HepG2 (cell line): ENCODE data around the gene BCAS4. TPM values are rescaled to one million over a fixed set of nuclear protein-coding genes. Genes with fewer than 3 reads are reported as not detected.
A peak's percentile ranks its signal among the peaks of the same experiment; 100 is the strongest.

ENCODE experiments used
- ATM ChIP-seq: fragments of 450-650 bp; IDR thresholded peaks from 2 replicates; pipeline ENCODE4 v1.7.1; 2017; ENCODE audit warnings: mild to moderate bottlenecking, borderline replicate concordance
- HNRNPL ChIP-seq: fragments of 200-400 bp; formaldehyde crosslinking; IDR thresholded peaks from 2 replicates; pipeline ENCODE4 v1.6.1; 2017; ENCODE audit warnings: mild to moderate bottlenecking, low read depth, low read length
- KLF12 ChIP-seq: sonication (generic); formaldehyde crosslinking; IDR thresholded peaks from 2 replicates; pipeline ENCODE4 v1.4.0; 2020; ENCODE audit warnings: missing genetic modification reagents, borderline replicate concordance
- MBNL3 ChIP-seq: fragments of 250-450 bp; sonication (Bioruptor Pico); conservative IDR thresholded peaks from 2 replicates; pipeline ENCODE4 v1.8.0; 2022; ENCODE audit warnings: mild to moderate bottlenecking, inconsistent platforms
- MED13 ChIP-seq: sonication (generic); formaldehyde crosslinking; IDR thresholded peaks from 2 replicates; pipeline ENCODE4 v1.5.0; 2020; ENCODE audit warnings: missing genetic modification reagents
- MED8 ChIP-seq: sonication (generic); formaldehyde crosslinking; IDR thresholded peaks from 2 replicates; pipeline ENCODE4 v1.8.1; 2023; ENCODE audit warnings: mild to moderate bottlenecking, missing genetic modification reagents; ENCODE audit not compliant: insufficient replicate concordance
- NPAS2 ChIP-seq: sonication (generic); formaldehyde crosslinking; IDR thresholded peaks from 2 replicates; pipeline ENCODE4 v1.8.0; 2022; ENCODE audit warnings: mild to moderate bottlenecking, missing genetic modification reagents, borderline replicate concordance
- NR2F1 ChIP-seq, 2 experiments: fragments of 450-650 bp in 1 of 2; formaldehyde crosslinking in 1 of 2; IDR thresholded peaks; 2 replicates each; pipeline versions ENCODE4 v1.5.0 to v1.6.1; 2016 to 2020; ENCODE audit warnings: mild to moderate bottlenecking in 1 of 2, missing compliant biosample characterization in 1 of 2, missing genetic modification reagents in 1 of 2, moderate library complexity in 1 of 2
- RFXAP ChIP-seq: sonication (generic); formaldehyde crosslinking; IDR thresholded peaks from 2 replicates; pipeline ENCODE4 v1.4.0; 2020; ENCODE audit warnings: missing genetic modification reagents, borderline replicate concordance
- SAFB2 ChIP-seq: sonication (generic); formaldehyde crosslinking; IDR thresholded peaks from 2 replicates; pipeline ENCODE4 v1.5.1; 2020; ENCODE audit warnings: missing genetic modification reagents, low read depth, mild to moderate bottlenecking, borderline replicate concordance
- SOX6 ChIP-seq, 2 experiments: fragments of 450-650 bp in 1 of 2; sonication (generic) in 1 of 2; formaldehyde crosslinking in 1 of 2; IDR thresholded peaks; 2 replicates each; pipeline versions ENCODE4 v1.4.0 to v1.6.1; 2017 to 2020; ENCODE audit warnings: antibody characterized with exemption in 1 of 2, mild to moderate bottlenecking in 1 of 2, missing genetic modification reagents in 1 of 2
- TAF15 ChIP-seq: fragments of 200-400 bp; formaldehyde crosslinking; IDR thresholded peaks from one replicate; pipeline ENCODE4 v1.6.1; 2018; ENCODE audit warnings: mild to moderate bottlenecking, low read depth, low read length; ENCODE audit not compliant: poor library complexity, severe bottlenecking
- ZEB1 ChIP-seq: IDR thresholded peaks from 2 replicates; pipeline ENCODE4 v1.6.1; 2012; ENCODE audit warnings: mild to moderate bottlenecking, low read depth, inconsistent platforms; ENCODE audit not compliant: insufficient replicate concordance
- ZKSCAN1 ChIP-seq: fragments of 150-350 bp; IDR thresholded peaks from 2 replicates; pipeline ENCODE4 v1.6.1; 2014; ENCODE audit warnings: low read length
- ZNF10 ChIP-seq: sonication (generic); formaldehyde crosslinking; IDR thresholded peaks from 2 replicates; pipeline ENCODE4 v1.4.0; 2020; ENCODE audit warnings: mild to moderate bottlenecking, low read depth, missing genetic modification reagents, borderline replicate concordance
- ZNF343 ChIP-seq: sonication (generic); formaldehyde crosslinking; IDR thresholded peaks from 2 replicates; pipeline ENCODE4 v1.4.0; 2020; ENCODE audit warnings: mild to moderate bottlenecking, missing genetic modification reagents
- ZNF546 ChIP-seq: sonication (generic); formaldehyde crosslinking; conservative IDR thresholded peaks from 2 replicates; pipeline ENCODE4 v1.8.1; 2023; ENCODE audit warnings: mild to moderate bottlenecking, missing genetic modification reagents
- ZNF547 ChIP-seq: sonication (generic); formaldehyde crosslinking; IDR thresholded peaks from 2 replicates; pipeline ENCODE4 v1.5.1; 2020; ENCODE audit warnings: mild to moderate bottlenecking, missing genetic modification reagents
- ZNF614 ChIP-seq: IDR thresholded peaks from 2 replicates; pipeline ENCODE4 v1.6.1; 2018; ENCODE audit warnings: missing biosample characterization, missing genetic modification reagents, inconsistent platforms, borderline replicate concordance
- ZNF749 ChIP-seq: sonication (generic); formaldehyde crosslinking; IDR thresholded peaks from 2 replicates; pipeline ENCODE4 v1.8.0; 2022; ENCODE audit warnings: mild to moderate bottlenecking, missing genetic modification reagents, moderate library complexity, borderline replicate concordance
- ZNF816 ChIP-seq: sonication (generic); formaldehyde crosslinking; IDR thresholded peaks from 2 replicates; pipeline ENCODE4 v1.8.0; 2022; ENCODE audit warnings: missing genetic modification reagents, mild to moderate bottlenecking, borderline replicate concordance
- polyA plus RNA-seq, 8 experiments: library from polyadenylated mRNA; depleted of rRNA in 3 of 8; stranded (reverse) in 7 of 8; unstranded in 1 of 8; fragments of >200 nt; fragmentation: Illumina TruSeq in 4 of 8; extraction: Trizol in 4 of 8; gene quantifications; 2 replicates each; pipeline versions ENCODE4 v1.2.1 to v1.2.3, GENCODE V29; 2011 to 2016; ENCODE audit warnings: low read depth in 4 of 8, missing spikeins in 1 of 8, mixed read lengths in 1 of 8; ENCODE audit not compliant: insufficient read depth in 1 of 8
- total RNA-seq, 5 experiments: library from RNA; depleted of rRNA; stranded (reverse); fragments of >200 nt; fragmentation: Illumina TruSeq; extraction: Trizol; gene quantifications; 2 replicates each; pipeline ENCODE4 v1.2.3, GENCODE V29; 2016; ENCODE audit warnings: low read depth in 1 of 5
- TF ChIP-seq, protein P1 (sequence below): sonication (generic); formaldehyde crosslinking; IDR thresholded peaks from 2 replicates; pipeline ENCODE4 v1.5.0; 2020; ENCODE audit warnings: missing genetic modification reagents, mild to moderate bottlenecking, borderline replicate concordance
- TF ChIP-seq, protein P2 (sequence below): sonication (generic); formaldehyde crosslinking; IDR thresholded peaks from 2 replicates; pipeline ENCODE4 v1.4.0; 2020; ENCODE audit warnings: mild to moderate bottlenecking, missing genetic modification reagents
- TF ChIP-seq, protein P3 (sequence below): sonication (generic); formaldehyde crosslinking; IDR thresholded peaks from 2 replicates; pipeline ENCODE4 v1.9.0; 2022; ENCODE audit warnings: missing genetic modification reagents, mild to moderate bottlenecking, borderline replicate concordance
- TF ChIP-seq, protein P4 (sequence below): sonication (generic); formaldehyde crosslinking; IDR thresholded peaks from 2 replicates; pipeline ENCODE4 v1.4.0; 2020; ENCODE audit warnings: low read depth, mild to moderate bottlenecking, missing genetic modification reagents

BCAS4 gene
- total and polyA plus RNA-seq, 2 of the 13 experiments (the other 11 are each of a cell fraction or from before 2014, with no cell fraction given) = 7.2 to 8.0 TPM

DNA sequence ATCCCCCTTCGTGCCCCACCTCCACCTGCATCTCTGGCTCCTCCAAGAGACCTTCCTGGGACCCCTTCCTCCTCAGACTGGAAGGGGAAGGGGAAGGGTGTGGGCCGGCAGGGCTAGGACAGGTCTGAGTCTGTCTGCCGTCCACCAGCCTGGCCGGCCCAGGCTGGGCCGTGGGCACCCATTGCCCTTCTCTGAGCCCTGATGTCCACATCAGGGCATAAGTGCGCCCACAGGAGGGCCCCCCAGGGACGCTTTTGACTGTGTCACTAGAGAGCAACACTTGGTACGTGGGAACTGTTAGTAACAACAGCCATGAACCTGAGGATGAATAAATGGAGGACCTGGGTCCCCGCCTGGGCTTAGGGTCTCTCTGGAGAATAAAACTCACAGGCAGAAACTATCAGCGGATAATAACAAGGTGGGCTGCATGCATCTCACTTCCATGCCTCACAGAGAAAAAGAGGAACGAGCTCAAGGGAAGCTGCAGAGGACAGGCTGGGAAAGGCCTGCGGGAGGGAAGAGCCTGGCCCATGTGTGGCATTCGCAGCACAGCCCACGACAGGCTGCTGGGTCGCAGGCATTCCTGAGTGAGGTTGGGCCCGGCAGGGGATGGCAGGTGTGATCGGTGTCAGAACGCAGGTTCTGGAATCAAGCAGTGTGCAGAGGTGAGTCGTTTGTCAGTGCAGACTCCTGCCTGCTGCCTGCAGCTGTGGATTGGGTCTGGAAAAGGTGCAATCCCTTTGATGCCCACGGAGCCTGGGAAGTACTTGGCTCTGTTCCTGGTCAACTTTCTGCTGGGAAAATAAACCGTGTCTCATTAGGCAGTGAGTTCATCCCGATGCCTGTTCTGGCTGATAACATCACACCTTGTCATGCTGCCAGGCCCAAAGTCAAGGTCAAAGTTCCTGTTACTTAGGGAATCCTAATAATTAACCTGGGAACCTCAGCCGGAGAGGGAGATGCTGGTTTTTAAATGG is 60.9 kb downstream of the BCAS4 start (continued):
- TF ChIP-seq, protein P1, sequence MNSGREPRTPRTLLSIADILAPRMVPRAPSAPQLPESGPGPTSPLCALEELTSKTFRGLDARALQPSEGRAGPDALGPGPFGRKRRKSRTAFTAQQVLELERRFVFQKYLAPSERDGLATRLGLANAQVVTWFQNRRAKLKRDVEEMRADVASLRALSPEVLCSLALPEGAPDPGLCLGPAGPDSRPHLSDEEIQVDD (CRISPR knock-in tag) = no peak
- TF ChIP-seq SOX6 (IDR thresholded peaks at IDR 0.05) (no peak), SOX6 (CRISPR knock-in tag; IDR thresholded peaks at IDR 0.05) (peak; percentile 46; the same call in 1 of the 2 replicates), NPAS2 (CRISPR knock-in tag) (no peak), SAFB2 (CRISPR knock-in tag) (no peak), MBNL3 (no peak), ZNF816 (CRISPR knock-in tag) (no peak), ZNF343 (CRISPR knock-in tag) (peak; percentile 61; the same call in 1 of the 2 replicates), ZNF547 (no peak), ATM (no peak), ZNF614 (CRISPR knock-in tag) (no peak), TAF15 (no peak), HNRNPL (0 out of 2 replicates have a peak, but pooled peaks have one; percentile 19), MED8 (CRISPR knock-in tag) (no peak), RFXAP (no peak), ZEB1 (no peak), MED13 (CRISPR knock-in tag) (no peak), ZNF749 (CRISPR knock-in tag) (no peak), ZNF10 (CRISPR knock-in tag) (no peak), ZNF546 (no peak), NR2F1 (CRISPR knock-in tag; IDR thresholded peaks at IDR 0.05) (no peak), ZKSCAN1 (no peak), KLF12 (CRISPR knock-in tag) (no peak; the same call in 1 of the 2 replicates)
- TF ChIP-seq, protein P2, sequence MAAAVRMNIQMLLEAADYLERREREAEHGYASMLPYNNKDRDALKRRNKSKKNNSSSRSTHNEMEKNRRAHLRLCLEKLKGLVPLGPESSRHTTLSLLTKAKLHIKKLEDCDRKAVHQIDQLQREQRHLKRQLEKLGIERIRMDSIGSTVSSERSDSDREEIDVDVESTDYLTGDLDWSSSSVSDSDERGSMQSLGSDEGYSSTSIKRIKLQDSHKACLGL (CRISPR knock-in tag) = 0 out of 2 replicates have a peak, but pooled peaks have one; percentile 32
- TF ChIP-seq, protein P3, sequence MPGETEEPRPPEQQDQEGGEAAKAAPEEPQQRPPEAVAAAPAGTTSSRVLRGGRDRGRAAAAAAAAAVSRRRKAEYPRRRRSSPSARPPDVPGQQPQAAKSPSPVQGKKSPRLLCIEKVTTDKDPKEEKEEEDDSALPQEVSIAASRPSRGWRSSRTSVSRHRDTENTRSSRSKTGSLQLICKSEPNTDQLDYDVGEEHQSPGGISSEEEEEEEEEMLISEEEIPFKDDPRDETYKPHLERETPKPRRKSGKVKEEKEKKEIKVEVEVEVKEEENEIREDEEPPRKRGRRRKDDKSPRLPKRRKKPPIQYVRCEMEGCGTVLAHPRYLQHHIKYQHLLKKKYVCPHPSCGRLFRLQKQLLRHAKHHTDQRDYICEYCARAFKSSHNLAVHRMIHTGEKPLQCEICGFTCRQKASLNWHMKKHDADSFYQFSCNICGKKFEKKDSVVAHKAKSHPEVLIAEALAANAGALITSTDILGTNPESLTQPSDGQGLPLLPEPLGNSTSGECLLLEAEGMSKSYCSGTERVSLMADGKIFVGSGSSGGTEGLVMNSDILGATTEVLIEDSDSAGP (CRISPR knock-in tag) = peak; percentile 41; the same call in 1 of the 2 replicates
- TF ChIP-seq, protein P4, sequence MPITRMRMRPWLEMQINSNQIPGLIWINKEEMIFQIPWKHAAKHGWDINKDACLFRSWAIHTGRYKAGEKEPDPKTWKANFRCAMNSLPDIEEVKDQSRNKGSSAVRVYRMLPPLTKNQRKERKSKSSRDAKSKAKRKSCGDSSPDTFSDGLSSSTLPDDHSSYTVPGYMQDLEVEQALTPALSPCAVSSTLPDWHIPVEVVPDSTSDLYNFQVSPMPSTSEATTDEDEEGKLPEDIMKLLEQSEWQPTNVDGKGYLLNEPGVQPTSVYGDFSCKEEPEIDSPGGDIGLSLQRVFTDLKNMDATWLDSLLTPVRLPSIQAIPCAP (CRISPR knock-in tag) = no peak
